ENCODE data around the gene FGR. TPM values are rescaled to one million over a fixed set of nuclear protein-coding genes. Genes with fewer than 3 reads are reported as not detected.
A peak's percentile ranks its signal among the peaks of the same experiment; 100 is the strongest.

FGR gene
- total and polyA plus RNA-seq, 2 donors (not counting 1 experiment from before 2014, with no cell fraction given): 57.0 to 295 TPM

- Histone ChIP-seq H3K27me3 (replicated peaks in 1 of 4; ENCODE audit: control extremely low read depth in 1 of 4, control insufficient read depth in 3 of 4, insufficient read depth in 4 of 4, low read length in 3 of 4) (no peaks in the 10 kb centered on the region), H3K27ac (ENCODE audit: low read length in 2 of 2) (peak overlapping the region in 1 of 2 donors; percentile 1), H3K9ac (ENCODE audit: low read length) (no peak overlapping the region), H3K9me3 (ENCODE audit: control extremely low read depth in 1 of 3, control insufficient read depth in 2 of 3, insufficient read depth in 1 of 3, low read length in 2 of 3) (no peaks in the 10 kb centered on the region), H3K79me2 (ENCODE audit: control insufficient read depth, insufficient read depth, low read length) (peaks cover 86% of the 10 kb centered on the region), H2AFZ (ENCODE audit: insufficient read depth, low read depth, low read length, poor library complexity, severe bottlenecking) (no peak overlapping the region), H3K4me2 (replicated peaks; ENCODE audit: low read depth, low read length, poor library complexity, severe bottlenecking) (no peak overlapping the region), H3K4me1 (ENCODE audit: control insufficient read depth in 2 of 2, insufficient read depth in 2 of 2, low read length in 2 of 2) (peaks cover 60 to 79% of the 10 kb centered on the region in 2 donors), H4K20me1 (ENCODE audit: control insufficient read depth, insufficient read depth, low read length, poor library complexity, severe bottlenecking) (peaks cover 70% of the 10 kb centered on the region), H3K4me3 (ENCODE audit: control extremely low read depth in 1 of 5, extremely low read depth in 1 of 5, insufficient read depth in 1 of 5, low read depth in 2 of 5, low read length in 4 of 5) (no peak overlapping the region), H3K36me3 (replicated peaks in 1 of 2; ENCODE audit: control extremely low read depth in 1 of 2, control insufficient read depth in 1 of 2, extremely low read depth in 1 of 2, insufficient read depth in 2 of 2, low read length in 1 of 2) (no peaks in the 10 kb centered on the region)
- ATAC-seq (ENCODE audit: low read depth): no peak
- peak overlapping the region; percentile 0 for H3K27ac Mint-ChIP-seq
- no peak for DNase-seq
- POLR2A ChIA-PET: interaction anchor here (0.6 to 1.2 kb wide), 5 partner anchors 22 to 235 kb away, joined by 3 to 8 read pairs (median 5); no protein-coding TSS in a partner anchor
- 61% methylated on average over 3 of the region's 3 CpGs for WGBS (ENCODE audit: insufficient coverage)
- H3K9me3 Mint-ChIP-seq (ENCODE audit: insufficient read depth): no peaks in the 10 kb centered on the region
- H3K4me1 Mint-ChIP-seq: peaks cover 46% of the 10 kb centered on the region
- no peak overlapping the region for H3K4me3 Mint-ChIP-seq
- no peak for TF ChIP-seq EZH2 (IDR thresholded peaks at IDR 0.05; ENCODE audit: borderline replicate concordance, insufficient read depth, low read depth, low read length, poor library complexity, severe bottlenecking)
- TF ChIP-seq, protein P1, sequence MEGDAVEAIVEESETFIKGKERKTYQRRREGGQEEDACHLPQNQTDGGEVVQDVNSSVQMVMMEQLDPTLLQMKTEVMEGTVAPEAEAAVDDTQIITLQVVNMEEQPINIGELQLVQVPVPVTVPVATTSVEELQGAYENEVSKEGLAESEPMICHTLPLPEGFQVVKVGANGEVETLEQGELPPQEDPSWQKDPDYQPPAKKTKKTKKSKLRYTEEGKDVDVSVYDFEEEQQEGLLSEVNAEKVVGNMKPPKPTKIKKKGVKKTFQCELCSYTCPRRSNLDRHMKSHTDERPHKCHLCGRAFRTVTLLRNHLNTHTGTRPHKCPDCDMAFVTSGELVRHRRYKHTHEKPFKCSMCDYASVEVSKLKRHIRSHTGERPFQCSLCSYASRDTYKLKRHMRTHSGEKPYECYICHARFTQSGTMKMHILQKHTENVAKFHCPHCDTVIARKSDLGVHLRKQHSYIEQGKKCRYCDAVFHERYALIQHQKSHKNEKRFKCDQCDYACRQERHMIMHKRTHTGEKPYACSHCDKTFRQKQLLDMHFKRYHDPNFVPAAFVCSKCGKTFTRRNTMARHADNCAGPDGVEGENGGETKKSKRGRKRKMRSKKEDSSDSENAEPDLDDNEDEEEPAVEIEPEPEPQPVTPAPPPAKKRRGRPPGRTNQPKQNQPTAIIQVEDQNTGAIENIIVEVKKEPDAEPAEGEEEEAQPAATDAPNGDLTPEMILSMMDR (IDR thresholded peaks at IDR 0.05): no peak
- no peaks in the 10 kb centered on the region for H3K27me3 Mint-ChIP-seq
- CTCF ChIA-PET: interaction anchor here (0.9 to 9.8 kb wide), 17 partner anchors 10 to 403 kb away, joined by 3 to 135 read pairs (median 5); no protein-coding TSS in a partner anchor
- intact Hi-C loops (cut with micrococcal nuclease): loop anchor here (2.0 to 10.0 kb wide), 2 partner anchors 110 to 124 kb away; partner anchors contain the start of genes FAM76A and WASF2
Measured at GRCh38 chr1:27600498-27601175, 34.3 kb downstream of the FGR start.
